Esophagus squamous epithelium (tissue), 5 donors: Measurements from ENCODE around the gene TUBGCP3. TPM values are rescaled to one million over a fixed set of nuclear protein-coding genes. Genes with fewer than 3 reads are reported as not detected.

Source experiments
- DNase-seq: peaks from one replicate; lab custom pipeline; 2025; lab: John Stamatoyannopoulos, UW
- H3K27ac ChIP-seq, 4 donors: fragments of 200-600 bp; sonication (generic); one replicate each; pipeline ENCODE4 v1.5.1; 2016 to 2019; ENCODE audit warnings: mild to moderate bottlenecking in 1 of 4
- H3K27me3 ChIP-seq, 4 donors: fragments of 200-600 bp; sonication (generic); 1 replicate in 3 of 4; 2 replicates in 1 of 4; pipeline versions ENCODE4 v1.5.1 to v1.6.0; 2017 to 2021; ENCODE audit warnings: antibody characterized with exemption in 1 of 4
- H3K36me3 ChIP-seq, 3 donors: fragments of 200-600 bp; sonication (generic); one replicate each; pipeline ENCODE4 v1.5.1; 2016 to 2019
- H3K4me1 ChIP-seq, 3 donors: fragments of 200-600 bp; sonication (generic); one replicate each; pipeline ENCODE4 v1.5.1; 2017 to 2019
- H3K4me3 ChIP-seq, 4 donors: fragments of 200-600 bp; sonication (generic); 1 replicate in 3 of 4; 2 replicates in 1 of 4; pipeline ENCODE4 v1.5.1; 2016 to 2019; ENCODE audit warnings: mild to moderate bottlenecking in 2 of 4, moderate library complexity in 1 of 4
- H3K9me3 ChIP-seq, 3 donors: fragments of 200-600 bp; sonication (generic); one replicate each; pipeline ENCODE4 v1.5.1; 2016 to 2019
- CTCF ChIP-seq, 6 experiments: fragments of 450-650 bp in 4 of 6; fragments of 200-600 bp in 2 of 6; sonication (generic) in 2 of 6; IDR thresholded peaks; one replicate each; pipeline ENCODE4 v1.5.1; 2016 to 2019; ENCODE audit warnings: antibody characterized with exemption in 6 of 6, mild to moderate bottlenecking in 4 of 6, moderate library complexity in 4 of 6
- POLR2A ChIP-seq, 4 donors: fragments of 450-650 bp; IDR thresholded peaks; one replicate each; pipeline ENCODE4 v1.6.1; 2017; ENCODE audit warnings: antibody characterized with exemption in 4 of 4, mild to moderate bottlenecking in 4 of 4, moderate library complexity in 3 of 4
- WGBS, 2 donors: methylation state at CpG; one replicate each; pipeline ENCODE4 v1.1.5; 2018; 5-methylcytosine and 5-hydroxymethylcytosine counted together
- intact Hi-C: fragments of 100-400 bp; cut with DNase I; formaldehyde crosslinking; loops from one replicate; pipeline ENCODE4 v1.15.0; 2022
- total RNA-seq, 4 donors: library from RNA; depleted of rRNA; stranded (reverse); fragments of >200 nt; gene quantifications; one replicate each; pipeline ENCODE4 v1.1.0, GENCODE V29; 2016
- donor health status: DM: yes; HTN: yes; CAD: no.

TUBGCP3 gene
- total RNA-seq, 4 donors from 2014 or later: 12.9 to 29.4 (median 18.9) TPM

- no peak for DNase-seq
- Histone ChIP-seq H3K4me1 (no peaks in the 10 kb centered on the region), H3K27me3 (no peaks in the 10 kb centered on the region), H3K4me3 (no peak overlapping the region), H3K9me3 (peaks cover 0 to 4% (median 0%) of the 10 kb centered on the region in 3 donors), H3K27ac (no peak overlapping the region), H3K36me3 (peaks cover 0 to 29% (median 0%) of the 10 kb centered on the region in 3 donors)
- intact Hi-C loops: no loop called here
- TF ChIP-seq POLR2A (IDR thresholded peaks at IDR 0.05): no peak
- no peak for TF ChIP-seq CTCF (IDR thresholded peaks at IDR 0.05)
Observed at GRCh38 chr13:112481458-112481857, 106.5 kb downstream of the TUBGCP3 start.

GRCh38 chr13:112479389-112479788, 108.6 kb downstream of the TUBGCP3 start:
- H3K27me3 ChIP-seq: no peaks in the 10 kb centered on the region
- no peak for DNase-seq
- no peak overlapping the region for H3K27ac ChIP-seq
- peaks cover 0 to 9% (median 0%) of the 10 kb centered on the region in 3 donors for H3K36me3 ChIP-seq
- intact Hi-C loops: no loop called here
- H3K4me1 ChIP-seq: no peaks in the 10 kb centered on the region
- WGBS, 2 donors: 91 to 95% methylated on average over 7 of the region's 7 CpGs
- H3K4me3 ChIP-seq: no peak overlapping the region
- TF ChIP-seq CTCF (IDR thresholded peaks at IDR 0.05): no peak
- TF ChIP-seq POLR2A (IDR thresholded peaks at IDR 0.05): no peak
- peaks cover 0 to 4% (median 0%) of the 10 kb centered on the region in 3 donors for H3K9me3 ChIP-seq

- Histone ChIP-seq H3K36me3 (no peaks in the 10 kb centered on the region), H3K4me3 (no peak overlapping the region), H3K27me3 (no peaks in the 10 kb centered on the region), H3K4me1 (no peaks in the 10 kb centered on the region), H3K9me3 (peaks cover 0 to 4% (median 0%) of the 10 kb centered on the region in 3 donors), H3K27ac (no peak overlapping the region)
- no peak for DNase-seq
- no peak for TF ChIP-seq POLR2A (IDR thresholded peaks at IDR 0.05)
- no peak for TF ChIP-seq CTCF (IDR thresholded peaks at IDR 0.05)
- intact Hi-C loops: no loop called here
- WGBS, 2 donors: 83 to 91% methylated on average over 9 of the region's 9 CpGs
Observed at GRCh38 chr13:112477070-112477619, 110.8 kb downstream of the TUBGCP3 start.

- H3K9me3 ChIP-seq: peaks cover 0 to 4% (median 0%) of the 10 kb centered on the region in 3 donors
- intact Hi-C loops: no loop called here
- 94% methylated on average over 1 of the region's 1 CpG for WGBS, 2 donors
- H3K4me3 ChIP-seq: no peak overlapping the region
- H3K27me3 ChIP-seq: no peaks in the 10 kb centered on the region
- no peaks in the 10 kb centered on the region for H3K36me3 ChIP-seq
- no peaks in the 10 kb centered on the region for H3K4me1 ChIP-seq
- TF ChIP-seq CTCF (IDR thresholded peaks at IDR 0.05) (no peak), POLR2A (IDR thresholded peaks at IDR 0.05) (no peak)
- DNase-seq: no peak
- no peak overlapping the region for H3K27ac ChIP-seq
Observed at GRCh38 chr13:112475889-112476288, 112.1 kb downstream of the TUBGCP3 start.

GRCh38 chr13:112474869-112475268, 113.1 kb downstream of the TUBGCP3 start:
- no peaks in the 10 kb centered on the region for H3K4me1 ChIP-seq
- intact Hi-C loops: no loop called here
- 76 to 86% methylated on average over 5 to 8 of the region's 8 CpGs for WGBS, 2 donors
- H3K27me3 ChIP-seq: no peaks in the 10 kb centered on the region
- no peaks in the 10 kb centered on the region for H3K36me3 ChIP-seq
- no peak for DNase-seq
- H3K4me3 ChIP-seq: no peak overlapping the region
- H3K27ac ChIP-seq: no peak overlapping the region
- TF ChIP-seq CTCF (IDR thresholded peaks at IDR 0.05) (no peak), POLR2A (IDR thresholded peaks at IDR 0.05) (no peak)
- H3K9me3 ChIP-seq: peaks cover 0 to under 1% (median 0%) of the 10 kb centered on the region in 3 donors
